ENCODE data around the gene PPIA. TPM values are rescaled to one million over a fixed set of nuclear protein-coding genes. Genes with fewer than 3 reads are reported as not detected.

PPIA gene
- total RNA-seq, 3 donors from 2014 or later (not counting 1 experiment from before 2014, with no cell fraction given): 701 to 727 (median 718) TPM

- DNase-seq: no peak
Observed at GRCh38 chr7:44846816-44847508, 50.5 kb downstream of the PPIA start.

GRCh38 chr7:44847509-44847919 lies 51.0 kb downstream of the PPIA start:
- Mint-ChIP-seq H3K9me3 (no peaks in the 10 kb centered on the region), H3K27ac (peak overlapping the region; percentile 98 to 99), H3K4me3 (peak overlapping the region; percentile 98), H3K36me3 (no peaks in the 10 kb centered on the region), H3K4me1 (peaks cover 28 to 38% of the 10 kb centered on the region in 2 donors), H3K27me3 (ENCODE audit: low read depth in 2 of 2) (no peaks in the 10 kb centered on the region)
- peak; percentile 81 for TF ChIP-seq CTCF (IDR thresholded peaks at IDR 0.05)
- DNase-seq (peak; percentile 84 to 91), ATAC-seq (peak; percentile 54 to 76 (median 62))
- H3K27ac ChIP-seq (ENCODE audit: low read length): peak overlapping the region; percentile 100
- intact Hi-C loops (cut with micrococcal nuclease): loop anchor here (1.0 to 10.0 kb wide), 8 partner anchors 50 to 360 kb away; partner anchors contain the start of genes MYO1G, TBRG4 and ZMIZ2
- no peaks in the 10 kb centered on the region for H3K9me3 ChIP-seq (ENCODE audit: control insufficient read depth, insufficient read depth, low read length)
- H3K27me3 ChIP-seq (ENCODE audit: control insufficient read depth, insufficient read depth, low read length): no peaks in the 10 kb centered on the region
- H3K36me3 ChIP-seq (ENCODE audit: control insufficient read depth, insufficient read depth, low read length): peaks cover under 1% of the 10 kb centered on the region
- under 1% methylated on average over 36 of the region's 36 CpGs for WGBS (ENCODE audit: insufficient coverage)
- peaks cover 15% of the 10 kb centered on the region for H3K4me1 ChIP-seq (ENCODE audit: control insufficient read depth, insufficient read depth, low read length)
- peak overlapping the region; percentile 83 for H3K4me3 ChIP-seq (ENCODE audit: low read length)

More at GRCh38 chr7:44846816-44847508, 50.5 kb downstream of the PPIA start:
- H3K9me3 ChIP-seq (ENCODE audit: control insufficient read depth, insufficient read depth, low read length): no peaks in the 10 kb centered on the region
- H3K27me3 ChIP-seq (ENCODE audit: control insufficient read depth, insufficient read depth, low read length): no peaks in the 10 kb centered on the region
- peak overlapping the region; percentile 100 for H3K27ac ChIP-seq (ENCODE audit: low read length)
- WGBS (ENCODE audit: insufficient coverage): 0% methylated on average over 12 of the region's 12 CpGs
- Mint-ChIP-seq H3K9me3 (no peaks in the 10 kb centered on the region), H3K27ac (peak overlapping the region; percentile 98 to 99), H3K36me3 (peaks cover 3% of the 10 kb centered on the region), H3K4me1 (peaks cover 33 to 41% of the 10 kb centered on the region in 2 donors), H3K27me3 (ENCODE audit: low read depth in 2 of 2) (no peaks in the 10 kb centered on the region), H3K4me3 (peak overlapping the region; percentile 98)
- H3K4me1 ChIP-seq (ENCODE audit: control insufficient read depth, insufficient read depth, low read length): peaks cover 15% of the 10 kb centered on the region
- peak overlapping the region; percentile 83 for H3K4me3 ChIP-seq (ENCODE audit: low read length)
- H3K36me3 ChIP-seq (ENCODE audit: control insufficient read depth, insufficient read depth, low read length): peaks cover 2% of the 10 kb centered on the region
- intact Hi-C loops (cut with micrococcal nuclease): loop anchor here (1.0 to 10.0 kb wide), 8 partner anchors 50 to 360 kb away; partner anchors contain the start of genes MYO1G, TBRG4 and ZMIZ2
- no peak for TF ChIP-seq CTCF (IDR thresholded peaks at IDR 0.05)
- ATAC-seq: peak in 1 of 3 donors; percentile 1

- peak; percentile 28 for TF ChIP-seq CTCF (IDR thresholded peaks at IDR 0.05)
- Histone ChIP-seq H3K27ac (ENCODE audit: low read length) (peak within 1 kb of the TSS; percentile 100), H3K27me3 (ENCODE audit: control insufficient read depth, insufficient read depth, low read length) (no peaks in the 10 kb centered on the region), H3K36me3 (ENCODE audit: control insufficient read depth, insufficient read depth, low read length) (no peaks in the 10 kb centered on the region), H3K4me3 (ENCODE audit: low read length) (peak within 1 kb of the TSS; percentile 83), H3K4me1 (ENCODE audit: control insufficient read depth, insufficient read depth, low read length) (peaks cover 15% of the 10 kb centered on the region), H3K9me3 (ENCODE audit: control insufficient read depth, insufficient read depth, low read length) (no peaks in the 10 kb centered on the region)
- peak; percentile 100 for DNase-seq
- H3K27me3 Mint-ChIP-seq (ENCODE audit: low read depth in 2 of 2): no peaks in the 10 kb centered on the region
- H3K4me3 Mint-ChIP-seq: peak within 1 kb of the TSS; percentile 98
- peak; percentile 81 to 93 (median 82) for ATAC-seq
- no peaks in the 10 kb centered on the region for H3K36me3 Mint-ChIP-seq
- intact Hi-C loops (cut with micrococcal nuclease): loop anchor here (1.0 to 10.0 kb wide), 12 partner anchors 37 to 361 kb away; partner anchors contain the start of genes MYO1G, OGDH, PURB and TBRG4
- H3K4me1 Mint-ChIP-seq: peaks cover 26 to 38% of the 10 kb centered on the region in 2 donors
- peak within 1 kb of the TSS; percentile 98 to 99 for H3K27ac Mint-ChIP-seq
- WGBS (ENCODE audit: insufficient coverage): under 1% methylated on average over 70 of the region's 70 CpGs
- H3K9me3 Mint-ChIP-seq: no peaks in the 10 kb centered on the region
Observed at GRCh38 chr7:44847920-44848634, 51.6 kb downstream of the PPIA start, which contains the start of gene H2AZ2. Gene H2AZ2 (minus strand): TSS chr7:44848087. CDS start chr7:44847971, 116 bp downstream.

Measured in natural killer cell (primary cell).